WTC11 (cell line): ENCODE results near the gene ZGLP1. TPM values are rescaled to one million over a fixed set of nuclear protein-coding genes. Genes with fewer than 3 reads are reported as not detected.

Experiments used
- ATAC-seq: fragments of 200-7000 bp; cut with Tn5 transposase; 2 replicates; pipeline ENCODE4 v1.10.0; 2021; ENCODE audit warnings: mild to moderate bottlenecking, moderate library complexity
- CTCF ChIA-PET: fragments of 300-600 bp; sonication (Branson Sonifier 250); formaldehyde crosslinking; loops from one replicate; lab custom pipeline; 2021; ENCODE audit warnings: antibody characterized with exemption; lab: Charles Lee
- POLR2A ChIA-PET: fragments of 350-600 bp; sonication (Branson Sonifier 250); formaldehyde crosslinking; loops from one replicate; lab custom pipeline; 2021; ENCODE audit warnings: antibody characterized with exemption; lab: Charles Lee
- DNase-seq: peaks from one replicate; pipeline ENCODE4 v3.0.0; 2021; ENCODE audit warnings: low spot score
- H3K27ac Mint-ChIP-seq: 2 replicates; pipeline ENCODE4 v1.8.0; 2021; ENCODE audit warnings: mixed read lengths
- H3K27me3 Mint-ChIP-seq: 2 replicates; pipeline ENCODE4 v1.8.0; 2021; ENCODE audit warnings: low read depth, mild to moderate bottlenecking, moderate library complexity, mixed read lengths
- H3K36me3 Mint-ChIP-seq: 2 replicates; pipeline ENCODE4 v1.8.0; 2021; ENCODE audit warnings: mixed read lengths
- H3K4me1 Mint-ChIP-seq: 2 replicates; pipeline ENCODE4 v1.8.0; 2022; ENCODE audit warnings: mixed read lengths
- H3K4me3 Mint-ChIP-seq: 2 replicates; pipeline ENCODE4 v1.8.0; 2021; ENCODE audit warnings: mild to moderate bottlenecking, moderate library complexity, mixed read lengths
- H3K9me3 Mint-ChIP-seq: 2 replicates; pipeline ENCODE4 v1.8.0; 2021; ENCODE audit warnings: mixed read lengths
- ARID4B ChIP-seq: sonication (generic); formaldehyde crosslinking; IDR thresholded peaks from 2 replicates; pipeline ENCODE4 v1.8.0; 2023; ENCODE audit warnings: missing genetic modification reagents, mild to moderate bottlenecking, borderline replicate concordance
- E2F4 ChIP-seq: sonication (generic); formaldehyde crosslinking; IDR thresholded peaks from 2 replicates; pipeline ENCODE4 v1.8.1; 2022; ENCODE audit warnings: low read depth, mild to moderate bottlenecking, moderate library complexity, missing genetic modification reagents, borderline replicate concordance
- FOXK1 ChIP-seq: sonication (generic); formaldehyde crosslinking; IDR thresholded peaks from 2 replicates; pipeline ENCODE4 v1.8.0; 2022; ENCODE audit warnings: mild to moderate bottlenecking, moderate library complexity, missing genetic modification reagents
- FOXP4 ChIP-seq: sonication (generic); formaldehyde crosslinking; IDR thresholded peaks from 2 replicates; pipeline ENCODE4 v1.8.0; 2022; ENCODE audit warnings: mild to moderate bottlenecking, missing genetic modification reagents
- GABPB1 ChIP-seq: sonication (generic); formaldehyde crosslinking; IDR thresholded peaks from 2 replicates; pipeline ENCODE4 v1.8.1; 2023; ENCODE audit warnings: mild to moderate bottlenecking, missing genetic modification reagents
- IRF1 ChIP-seq: sonication (generic); formaldehyde crosslinking; IDR thresholded peaks from 2 replicates; pipeline ENCODE4 v1.8.0; 2023; ENCODE audit warnings: missing genetic modification reagents
- NFYB ChIP-seq: sonication (generic); formaldehyde crosslinking; conservative IDR thresholded peaks from 2 replicates; pipeline ENCODE4 v1.8.0; 2022; ENCODE audit warnings: low read depth, missing genetic modification reagents
- SMAD4 ChIP-seq: sonication (generic); formaldehyde crosslinking; IDR thresholded peaks from 2 replicates; pipeline ENCODE4 v1.8.0; 2022; ENCODE audit warnings: mild to moderate bottlenecking, missing genetic modification reagents
- SP1 ChIP-seq: sonication (generic); formaldehyde crosslinking; conservative IDR thresholded peaks from 2 replicates; pipeline ENCODE4 v1.8.1; 2022; ENCODE audit warnings: missing genetic modification reagents
- TEAD1 ChIP-seq: sonication (generic); formaldehyde crosslinking; IDR thresholded peaks from 2 replicates; pipeline ENCODE4 v1.8.0; 2022; ENCODE audit warnings: mild to moderate bottlenecking, missing genetic modification reagents
- total RNA-seq: library from RNA; stranded (reverse); gene quantifications from 3 replicates; pipeline ENCODE4 v1.2.3, GENCODE V29; 2021
- TF ChIP-seq, protein P1 (sequence below): sonication (generic); formaldehyde crosslinking; IDR thresholded peaks from 2 replicates; pipeline ENCODE4 v1.8.1; 2022; ENCODE audit warnings: mild to moderate bottlenecking, moderate library complexity, missing genetic modification reagents
- TF ChIP-seq, protein P2 (sequence below): fragments of 200-600 bp; IDR thresholded peaks from 2 replicates; pipeline ENCODE4 v1.8.0; 2022; ENCODE audit warnings: antibody characterized with exemption
- TF ChIP-seq, protein P3 (sequence below): sonication (generic); formaldehyde crosslinking; IDR thresholded peaks from 2 replicates; pipeline ENCODE4 v1.8.0; 2022; ENCODE audit warnings: mild to moderate bottlenecking, missing genetic modification reagents
- TF ChIP-seq, protein P4 (sequence below): sonication (generic); formaldehyde crosslinking; IDR thresholded peaks from 2 replicates; pipeline ENCODE4 v1.8.0; 2022; ENCODE audit warnings: mild to moderate bottlenecking, missing genetic modification reagents

Gene ZGLP1
- total RNA-seq, 1 experiment from 2014 or later = 5.9 TPM

GRCh38 chr19:10353793-10354391, 44.3 kb upstream of the ZGLP1 start:
- TF ChIP-seq FOXP4 (CRISPR knock-in tag) (0 out of 2 replicates have a peak, but pooled peaks have one; percentile 50), IRF1 (CRISPR knock-in tag) (0 out of 2 replicates have a peak, but pooled peaks have one; percentile 29), ARID4B (0 out of 2 replicates have a peak, but pooled peaks have one; percentile 50), TEAD1 (peak; percentile 72; the same call in 1 of the 2 replicates), FOXK1 (CRISPR knock-in tag) (peak; percentile 63; the same call in 1 of the 2 replicates), SP1 (peak; percentile 92), GABPB1 (CRISPR knock-in tag) (no peak), E2F4 (CRISPR knock-in tag) (no peak), SMAD4 (CRISPR knock-in tag) (0 out of 2 replicates have a peak, but pooled peaks have one; percentile 39), NFYB (no peak)
- TF ChIP-seq, protein P1, sequence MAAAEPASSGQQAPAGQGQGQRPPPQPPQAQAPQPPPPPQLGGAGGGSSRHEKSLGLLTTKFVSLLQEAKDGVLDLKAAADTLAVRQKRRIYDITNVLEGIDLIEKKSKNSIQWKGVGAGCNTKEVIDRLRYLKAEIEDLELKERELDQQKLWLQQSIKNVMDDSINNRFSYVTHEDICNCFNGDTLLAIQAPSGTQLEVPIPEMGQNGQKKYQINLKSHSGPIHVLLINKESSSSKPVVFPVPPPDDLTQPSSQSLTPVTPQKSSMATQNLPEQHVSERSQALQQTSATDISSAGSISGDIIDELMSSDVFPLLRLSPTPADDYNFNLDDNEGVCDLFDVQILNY (CRISPR knock-in tag) = peak; percentile 6; the same call in 1 of the 2 replicates
- TF ChIP-seq, protein P2, sequence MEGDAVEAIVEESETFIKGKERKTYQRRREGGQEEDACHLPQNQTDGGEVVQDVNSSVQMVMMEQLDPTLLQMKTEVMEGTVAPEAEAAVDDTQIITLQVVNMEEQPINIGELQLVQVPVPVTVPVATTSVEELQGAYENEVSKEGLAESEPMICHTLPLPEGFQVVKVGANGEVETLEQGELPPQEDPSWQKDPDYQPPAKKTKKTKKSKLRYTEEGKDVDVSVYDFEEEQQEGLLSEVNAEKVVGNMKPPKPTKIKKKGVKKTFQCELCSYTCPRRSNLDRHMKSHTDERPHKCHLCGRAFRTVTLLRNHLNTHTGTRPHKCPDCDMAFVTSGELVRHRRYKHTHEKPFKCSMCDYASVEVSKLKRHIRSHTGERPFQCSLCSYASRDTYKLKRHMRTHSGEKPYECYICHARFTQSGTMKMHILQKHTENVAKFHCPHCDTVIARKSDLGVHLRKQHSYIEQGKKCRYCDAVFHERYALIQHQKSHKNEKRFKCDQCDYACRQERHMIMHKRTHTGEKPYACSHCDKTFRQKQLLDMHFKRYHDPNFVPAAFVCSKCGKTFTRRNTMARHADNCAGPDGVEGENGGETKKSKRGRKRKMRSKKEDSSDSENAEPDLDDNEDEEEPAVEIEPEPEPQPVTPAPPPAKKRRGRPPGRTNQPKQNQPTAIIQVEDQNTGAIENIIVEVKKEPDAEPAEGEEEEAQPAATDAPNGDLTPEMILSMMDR = no peak
- TF ChIP-seq, protein P3, sequence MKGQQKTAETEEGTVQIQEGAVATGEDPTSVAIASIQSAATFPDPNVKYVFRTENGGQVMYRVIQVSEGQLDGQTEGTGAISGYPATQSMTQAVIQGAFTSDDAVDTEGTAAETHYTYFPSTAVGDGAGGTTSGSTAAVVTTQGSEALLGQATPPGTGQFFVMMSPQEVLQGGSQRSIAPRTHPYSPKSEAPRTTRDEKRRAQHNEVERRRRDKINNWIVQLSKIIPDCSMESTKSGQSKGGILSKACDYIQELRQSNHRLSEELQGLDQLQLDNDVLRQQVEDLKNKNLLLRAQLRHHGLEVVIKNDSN = peak; percentile 17; the same call in 1 of the 2 replicates
- TF ChIP-seq, protein P4, sequence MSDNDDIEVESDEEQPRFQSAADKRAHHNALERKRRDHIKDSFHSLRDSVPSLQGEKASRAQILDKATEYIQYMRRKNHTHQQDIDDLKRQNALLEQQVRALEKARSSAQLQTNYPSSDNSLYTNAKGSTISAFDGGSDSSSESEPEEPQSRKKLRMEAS (CRISPR knock-in tag) = peak; percentile 87
- TF ChIP-seq, all 79 proteins: peak for 10
- H3K36me3 Mint-ChIP-seq = no peaks in the 10 kb centered on the region; the same call in 1 of the 2 replicates
- H3K4me1 Mint-ChIP-seq = peaks cover 14% of the 10 kb centered on the region
- DNase-seq (peak; percentile 100), ATAC-seq (peak; percentile 69)
- no peaks in the 10 kb centered on the region for H3K9me3 Mint-ChIP-seq
- no peaks in the 10 kb centered on the region for H3K27me3 Mint-ChIP-seq
- POLR2A ChIA-PET = interaction anchor here (0.8 to 2.2 kb wide), 6 partner anchors 18 to 64 kb away, joined by 3 to 18 read pairs (median 6); partner anchors contain the start of genes ICAM5, RAVER1 and TYK2
- CTCF ChIA-PET = interaction anchor here (0.7 to 3.5 kb wide), 21 partner anchors 9 to 364 kb away, joined by 3 to 24 read pairs (median 4); partner anchors contain the start of genes CDC37, DNM2, ICAM1 and ICAM5
- peak overlapping the region; percentile 84 for H3K4me3 Mint-ChIP-seq
- H3K27ac Mint-ChIP-seq = peak overlapping the region; percentile 94
